SJSA1 (cell line): ENCODE data around the gene ST3GAL3. TPM values are rescaled to one million over a fixed set of nuclear protein-coding genes. Genes with fewer than 3 reads are reported as not detected.
A peak's percentile ranks its signal among the peaks of the same experiment; 100 is the strongest.

Experiments used
- DNase-seq, 2 experiments: peaks; one replicate each; pipeline ENCODE4 v3.0.0-alpha.2; 2015 to 2020; ENCODE audit warnings: low spot score in 2 of 2, low read depth in 1 of 2
- H3K27ac ChIP-seq: fragments of 250-450 bp; sonication (Bioruptor Pico); 2 replicates; pipeline ENCODE4 v1.5.1; 2020; ENCODE audit warnings: mild to moderate bottlenecking, moderate library complexity
- H3K27me3 ChIP-seq: fragments of 250-450 bp; sonication (Bioruptor Pico); replicated peaks from 2 replicates; pipeline ENCODE4 v1.5.1; 2020; ENCODE audit warnings: mild to moderate bottlenecking, moderate library complexity
- H3K36me3 ChIP-seq: fragments of 250-450 bp; sonication (Bioruptor Pico); 2 replicates; pipeline ENCODE4 v1.5.1; 2020; ENCODE audit warnings: mild to moderate bottlenecking
- H3K4me1 ChIP-seq: fragments of 250-450 bp; sonication (Bioruptor Pico); replicated peaks from 2 replicates; pipeline ENCODE4 v1.6.1; 2021; ENCODE audit warnings: mild to moderate bottlenecking
- H3K4me3 ChIP-seq: fragments of 250-450 bp; sonication (Bioruptor Pico); 2 replicates; pipeline ENCODE4 v1.5.1; 2020; ENCODE audit warnings: mild to moderate bottlenecking
- H3K9me3 ChIP-seq: fragments of 250-450 bp; sonication (Bioruptor Pico); replicated peaks from 2 replicates; pipeline ENCODE4 v1.5.1; 2020; ENCODE audit warnings: mild to moderate bottlenecking
- total RNA-seq: library from RNA; depleted of rRNA; stranded (reverse); fragments of >200 nt; shearing (Covaris generic); gene quantifications from 2 replicates; pipeline ENCODE4 v1.2.3, GENCODE V29; 2014

The ST3GAL3 gene
- total RNA-seq, 1 experiment from 2014 or later, result 25.0 TPM

DNA sequence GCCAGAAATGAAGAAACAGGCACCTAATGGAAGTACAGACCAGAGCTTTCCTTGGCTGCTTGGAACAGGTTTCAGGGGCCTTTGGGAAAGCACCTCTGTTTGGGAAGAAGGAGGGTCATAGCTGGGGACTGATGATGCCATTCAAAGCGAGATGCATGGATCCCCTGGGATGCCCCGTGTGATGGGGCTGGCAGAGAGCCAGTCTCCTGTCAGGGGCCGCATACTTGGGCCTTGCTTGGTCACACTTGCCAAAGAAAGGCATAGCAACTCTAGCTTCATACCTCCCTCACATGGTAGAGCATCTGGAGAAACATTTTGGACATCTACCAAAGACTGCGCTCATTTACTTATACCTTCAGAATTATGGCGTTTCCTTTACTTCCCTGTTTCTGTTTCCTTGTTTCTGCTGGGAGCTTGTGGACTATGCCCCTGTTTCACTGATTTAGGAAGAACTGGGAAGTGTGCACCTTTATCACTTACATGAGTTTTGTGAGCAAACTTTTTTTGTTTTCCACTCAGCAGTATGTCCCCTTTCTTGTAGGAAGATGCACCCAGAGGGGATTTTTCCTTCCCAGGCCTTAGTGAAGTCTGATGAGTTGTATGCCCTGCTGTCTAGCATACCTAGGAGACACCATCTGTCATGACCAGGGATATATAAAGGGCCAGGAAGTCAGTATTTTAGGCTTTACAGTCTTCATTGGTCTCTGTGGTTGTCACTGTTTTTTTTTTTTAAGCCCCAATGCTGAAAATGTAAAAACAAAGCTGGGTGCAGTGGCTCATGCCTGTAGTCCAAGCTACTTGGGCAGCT is 19.8 kb upstream of the ST3GAL3 start:
- DNase-seq, result no peak
- no peak overlapping the region for H3K4me3 ChIP-seq
- H3K9me3 ChIP-seq, result no peaks in the 10 kb centered on the region
- H3K4me1 ChIP-seq, result no peaks in the 10 kb centered on the region
- H3K36me3 ChIP-seq, result peaks cover 95% of the 10 kb centered on the region
- no peaks in the 10 kb centered on the region for H3K27me3 ChIP-seq
- H3K27ac ChIP-seq, result no peak overlapping the region

DNA sequence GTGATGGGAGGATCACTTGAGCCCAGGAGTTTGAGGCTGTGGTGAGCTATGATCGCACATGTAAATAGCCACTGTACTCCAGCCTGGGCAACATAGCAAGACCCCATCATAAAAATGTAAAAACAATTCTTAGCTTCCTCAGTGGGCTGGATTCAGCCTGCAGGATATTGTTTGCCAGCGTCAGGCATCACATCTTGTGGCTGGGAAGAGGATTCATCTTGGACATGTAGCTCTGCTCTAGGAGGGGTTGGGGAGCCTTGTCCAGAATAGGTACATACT is 19.3 kb upstream of the ST3GAL3 start:
- H3K9me3 ChIP-seq, result no peaks in the 10 kb centered on the region
- no peaks in the 10 kb centered on the region for H3K27me3 ChIP-seq
- DNase-seq, result no peak
- no peaks in the 10 kb centered on the region for H3K4me1 ChIP-seq
- no peak overlapping the region for H3K4me3 ChIP-seq
- H3K36me3 ChIP-seq, result peaks cover 95% of the 10 kb centered on the region
- no peak overlapping the region for H3K27ac ChIP-seq

DNA sequence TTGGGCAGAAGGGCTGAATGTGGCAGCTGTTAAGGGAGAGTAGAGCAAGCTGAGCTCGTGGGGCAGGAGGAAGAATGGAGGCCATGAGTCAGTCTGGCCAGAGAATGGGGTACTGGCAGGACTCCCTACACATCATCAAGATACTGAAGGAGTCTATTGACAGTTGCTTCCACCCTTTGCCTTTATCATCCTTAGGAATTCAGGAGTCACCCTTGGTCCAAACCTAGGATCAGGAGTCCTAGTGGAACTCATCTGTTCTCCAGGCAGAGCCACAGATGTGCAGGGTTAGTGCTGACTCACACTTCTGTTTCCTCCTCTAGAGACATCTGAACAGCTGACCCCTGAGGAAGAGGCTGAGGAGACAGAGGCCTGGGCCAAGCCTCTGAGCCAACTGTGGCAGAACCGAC is 18.7 kb upstream of the ST3GAL3 start:
- Histone ChIP-seq H3K9me3 (no peaks in the 10 kb centered on the region), H3K4me3 (no peak overlapping the region), H3K36me3 (peaks cover 96% of the 10 kb centered on the region), H3K4me1 (no peaks in the 10 kb centered on the region), H3K27me3 (no peaks in the 10 kb centered on the region), H3K27ac (no peak overlapping the region)
- no peak for DNase-seq

DNA sequence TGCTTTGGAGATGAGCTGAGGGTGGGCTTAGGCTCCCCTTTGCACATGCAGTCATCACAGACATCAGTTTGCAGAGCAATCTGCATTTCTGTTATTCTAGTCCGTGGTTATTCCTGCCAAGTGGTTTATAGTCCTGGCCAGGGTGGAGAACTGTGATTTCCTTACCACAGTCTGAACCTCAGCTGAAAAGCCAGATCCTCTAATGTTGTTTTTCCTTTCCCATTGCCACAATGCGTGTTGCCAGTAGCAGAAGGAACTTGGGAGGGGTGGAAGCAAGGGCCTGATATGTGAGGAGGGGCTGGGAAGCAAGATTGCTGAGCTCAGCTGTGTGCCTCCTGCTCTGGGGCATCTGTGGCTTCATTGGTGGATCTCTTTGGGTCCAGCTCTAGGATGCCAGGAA is 18.0 kb upstream of the ST3GAL3 start:
- no peak for DNase-seq
- H3K36me3 ChIP-seq, result peaks cover 96% of the 10 kb centered on the region
- H3K4me3 ChIP-seq, result no peak overlapping the region
- no peak overlapping the region for H3K27ac ChIP-seq
- no peaks in the 10 kb centered on the region for H3K9me3 ChIP-seq
- no peaks in the 10 kb centered on the region for H3K27me3 ChIP-seq
- H3K4me1 ChIP-seq, result no peaks in the 10 kb centered on the region

DNA sequence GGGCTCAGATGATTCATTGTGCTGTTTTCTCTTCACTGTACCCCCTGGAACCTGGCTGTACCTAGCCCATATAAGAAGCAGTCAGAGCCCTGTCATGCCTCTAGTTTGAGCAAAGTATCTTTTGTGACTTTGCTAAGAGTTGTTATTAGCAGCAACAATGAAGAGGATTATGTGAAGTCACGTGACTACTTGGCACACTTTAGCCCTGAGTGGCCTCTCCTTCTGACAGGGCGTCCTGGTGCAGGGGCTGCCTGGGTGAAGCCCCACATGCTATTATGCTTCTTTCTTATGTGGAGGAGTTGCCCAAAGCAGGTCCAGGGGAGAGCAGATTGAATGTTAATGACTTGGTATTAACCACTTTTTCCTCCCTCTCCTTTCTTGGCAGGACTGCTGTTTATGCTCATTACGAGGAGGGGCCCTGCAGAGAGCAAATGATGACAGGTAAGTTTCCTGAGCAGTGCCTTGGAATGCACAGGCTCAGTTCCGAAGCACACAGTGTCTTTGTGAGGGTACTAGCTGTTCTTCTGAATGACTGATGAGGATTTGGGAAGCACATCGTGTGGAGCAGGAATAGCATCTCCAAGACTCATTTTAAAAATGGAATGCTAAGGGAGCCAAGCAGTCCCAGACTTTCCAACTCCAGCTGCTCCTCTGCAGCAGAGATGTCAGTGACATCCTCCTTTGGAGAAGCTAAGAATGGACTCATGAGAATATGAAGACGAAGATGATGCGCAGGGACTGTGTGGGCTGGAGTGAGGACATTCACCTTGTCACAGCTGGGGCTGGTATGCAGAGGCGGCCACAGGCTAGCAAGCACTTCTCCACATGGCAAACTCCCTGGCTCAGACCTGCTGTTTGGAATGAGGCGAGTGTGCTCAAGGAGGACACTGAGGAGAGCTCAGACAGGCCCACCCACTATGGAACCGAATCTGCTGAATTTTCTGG is 15.2 kb upstream of the ST3GAL3 start:
- H3K4me1 ChIP-seq, result no peaks in the 10 kb centered on the region

DNA sequence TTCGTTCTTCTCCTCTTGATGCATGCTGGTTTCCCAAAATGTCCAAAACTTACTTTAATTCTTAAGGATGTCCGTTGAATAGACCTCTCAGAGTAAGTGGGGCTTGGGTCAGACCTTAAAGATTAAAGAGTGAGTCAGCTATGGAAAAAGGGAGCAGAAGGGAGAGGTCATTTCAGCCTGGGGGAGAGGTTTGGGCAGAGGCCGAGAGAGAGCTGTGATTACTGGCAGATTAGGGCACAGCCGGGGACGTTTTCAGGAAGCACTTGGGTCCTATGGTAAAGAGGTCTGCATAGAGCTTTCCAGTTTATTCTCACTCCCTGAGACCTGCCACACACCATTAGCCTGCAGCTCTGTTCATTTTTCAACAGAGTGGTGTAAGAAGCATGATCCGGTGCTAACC is 14.0 kb upstream of the ST3GAL3 start:
- no peaks in the 10 kb centered on the region for H3K9me3 ChIP-seq
- no peak overlapping the region for H3K27ac ChIP-seq
- H3K36me3 ChIP-seq, result peaks cover 97% of the 10 kb centered on the region
- DNase-seq, result no peak
- H3K27me3 ChIP-seq, result no peaks in the 10 kb centered on the region
- H3K4me3 ChIP-seq, result no peak overlapping the region
- H3K4me1 ChIP-seq, result no peaks in the 10 kb centered on the region

More for the DNA sequence above, 15.2 kb upstream of the ST3GAL3 start:
- Histone ChIP-seq H3K4me3 (no peak overlapping the region), H3K9me3 (no peaks in the 10 kb centered on the region), H3K36me3 (peaks cover 97% of the 10 kb centered on the region), H3K27me3 (no peaks in the 10 kb centered on the region), H3K27ac (no peak overlapping the region)
- DNase-seq, result no peak

DNA sequence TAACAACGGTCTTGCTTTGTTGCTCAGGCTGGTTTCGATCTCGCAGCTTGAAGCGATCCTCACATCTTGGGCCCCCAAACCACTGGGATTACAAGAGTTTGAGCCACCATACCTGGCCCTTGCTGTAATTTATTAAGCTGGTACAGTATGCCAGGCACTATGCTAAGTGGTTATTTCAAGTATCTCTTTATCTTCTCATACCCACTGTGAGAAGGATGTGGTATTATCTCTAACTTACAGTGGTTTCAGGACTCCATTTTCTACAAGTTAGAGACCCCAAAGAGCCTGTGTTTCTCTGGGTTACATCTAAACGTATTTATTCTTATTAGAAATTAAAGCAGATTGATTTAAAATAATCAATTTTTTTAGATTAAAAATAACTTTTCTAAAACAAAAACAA is 8.1 kb upstream of the ST3GAL3 start:
- Histone ChIP-seq H3K4me1 (no peaks in the 10 kb centered on the region), H3K36me3 (peaks cover 96% of the 10 kb centered on the region), H3K27ac (no peak overlapping the region), H3K27me3 (no peaks in the 10 kb centered on the region), H3K9me3 (no peaks in the 10 kb centered on the region), H3K4me3 (no peak overlapping the region)
- no peak for DNase-seq

DNA sequence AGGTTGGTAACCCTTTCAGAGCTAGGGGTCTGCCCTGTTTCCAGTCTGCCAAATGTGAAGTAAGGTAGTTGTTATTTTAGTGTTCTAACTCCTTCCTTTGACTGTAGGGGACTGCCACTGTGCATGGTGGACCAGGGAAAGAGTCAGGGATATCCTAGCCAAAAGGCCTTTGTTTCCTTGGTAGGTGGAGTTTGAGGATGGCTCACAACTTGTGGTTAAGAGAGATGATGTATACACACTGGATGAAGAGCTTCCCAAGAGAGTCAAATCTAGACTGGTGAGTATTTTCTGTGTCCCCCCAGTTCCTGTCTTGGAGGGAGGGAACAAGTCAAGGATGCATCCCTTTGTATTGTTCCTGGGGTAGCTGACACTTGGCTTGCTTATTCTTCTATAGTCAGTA is 3.5 kb upstream of the ST3GAL3 start:
- H3K27ac ChIP-seq, result no peak overlapping the region
- no peak overlapping the region for H3K4me3 ChIP-seq
- no peaks in the 10 kb centered on the region for H3K27me3 ChIP-seq
- DNase-seq, result no peak
- peaks cover 8% of the 10 kb centered on the region; the same call in 1 of the 2 replicates for H3K9me3 ChIP-seq
- peaks cover 24% of the 10 kb centered on the region for H3K4me1 ChIP-seq
- peaks cover 85% of the 10 kb centered on the region for H3K36me3 ChIP-seq

DNA sequence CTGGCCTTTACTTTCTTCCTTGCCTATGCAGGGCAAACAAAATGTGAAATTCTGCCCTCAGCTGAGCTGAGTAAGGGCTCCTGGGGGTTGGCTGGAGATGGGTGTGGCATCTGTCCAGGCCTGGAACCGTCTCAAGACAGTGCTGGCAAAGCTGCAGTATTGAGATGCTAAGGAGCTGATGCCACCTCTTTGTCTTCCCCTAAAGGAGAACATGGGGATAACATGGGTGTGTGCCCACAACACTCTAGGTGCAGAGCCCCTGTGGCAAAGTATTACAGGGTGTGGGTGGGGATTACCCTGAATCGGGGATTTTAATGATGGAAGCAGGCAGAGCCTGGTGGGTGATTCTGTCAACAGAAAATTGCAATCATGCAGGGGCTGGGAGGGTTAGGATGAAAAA is 2.5 kb upstream of the ST3GAL3 start:
- peaks cover 27% of the 10 kb centered on the region for H3K4me1 ChIP-seq
- H3K27ac ChIP-seq, result no peak overlapping the region
- no peaks in the 10 kb centered on the region for H3K27me3 ChIP-seq
- H3K36me3 ChIP-seq, result peaks cover 80% of the 10 kb centered on the region
- DNase-seq, result no peak
- peaks cover 8% of the 10 kb centered on the region; the same call in 1 of the 2 replicates for H3K9me3 ChIP-seq
- H3K4me3 ChIP-seq, result no peak overlapping the region

DNA sequence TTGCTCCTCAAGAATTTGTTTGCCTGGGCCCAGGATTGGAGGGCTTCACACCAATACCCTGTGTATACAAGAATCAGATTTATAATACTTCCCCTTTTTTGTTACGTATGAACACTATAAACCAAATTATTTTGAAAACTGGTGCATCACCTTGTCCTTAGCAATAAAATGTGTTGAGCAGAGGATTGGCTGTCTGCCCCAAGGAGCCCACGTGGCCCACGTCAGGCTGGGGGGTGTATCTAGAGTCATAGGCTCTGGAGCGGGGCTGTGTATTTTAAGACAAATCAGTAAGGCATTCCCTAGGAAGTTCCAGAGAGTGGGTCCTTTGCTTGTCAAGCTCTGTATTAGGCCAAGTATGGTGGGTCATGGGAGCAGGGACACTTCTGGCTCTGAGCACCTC is 2.0 kb upstream of the ST3GAL3 start:
- H3K27ac ChIP-seq, result no peak overlapping the region
- no peaks in the 10 kb centered on the region for H3K27me3 ChIP-seq
- peaks cover 80% of the 10 kb centered on the region for H3K36me3 ChIP-seq
- no peak for DNase-seq
- H3K4me1 ChIP-seq, result peaks cover 30% of the 10 kb centered on the region
- H3K9me3 ChIP-seq, result peaks cover 8% of the 10 kb centered on the region; the same call in 1 of the 2 replicates
- H3K4me3 ChIP-seq, result no peak overlapping the region

DNA sequence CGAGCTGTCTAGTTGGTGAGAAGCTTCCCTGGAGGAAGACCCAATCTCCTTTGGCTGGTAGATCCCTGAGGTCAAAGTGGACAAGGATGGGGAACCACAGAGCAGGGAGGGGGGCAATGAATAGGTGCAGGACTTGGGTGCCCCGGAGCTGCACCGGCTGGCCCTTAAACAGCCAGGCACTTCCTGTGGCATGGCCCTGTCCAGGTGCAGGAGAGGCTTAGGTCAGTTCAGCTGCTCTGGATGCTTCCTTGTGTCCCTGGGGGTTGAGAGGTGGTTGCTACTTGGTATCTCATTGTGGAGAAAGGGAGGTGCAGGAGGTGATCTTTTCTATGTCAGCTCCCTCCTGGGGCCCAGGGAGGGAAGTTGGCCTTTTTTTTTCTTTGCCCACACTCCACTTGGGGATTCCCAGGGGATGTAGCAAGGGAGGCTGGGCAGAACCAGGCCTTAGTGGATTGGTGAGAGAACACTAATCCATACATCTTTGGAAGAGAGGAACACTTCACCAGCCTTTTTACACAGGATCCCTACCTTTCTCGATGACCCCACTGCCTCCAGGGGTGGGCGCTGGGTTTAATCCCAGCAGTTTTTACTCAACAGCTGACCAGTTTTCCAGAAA is 1.2 kb upstream of the ST3GAL3 start:
- peaks cover 38% of the 10 kb centered on the region for H3K4me1 ChIP-seq
- peak overlapping the region; percentile 100 for H3K4me3 ChIP-seq

DNA sequence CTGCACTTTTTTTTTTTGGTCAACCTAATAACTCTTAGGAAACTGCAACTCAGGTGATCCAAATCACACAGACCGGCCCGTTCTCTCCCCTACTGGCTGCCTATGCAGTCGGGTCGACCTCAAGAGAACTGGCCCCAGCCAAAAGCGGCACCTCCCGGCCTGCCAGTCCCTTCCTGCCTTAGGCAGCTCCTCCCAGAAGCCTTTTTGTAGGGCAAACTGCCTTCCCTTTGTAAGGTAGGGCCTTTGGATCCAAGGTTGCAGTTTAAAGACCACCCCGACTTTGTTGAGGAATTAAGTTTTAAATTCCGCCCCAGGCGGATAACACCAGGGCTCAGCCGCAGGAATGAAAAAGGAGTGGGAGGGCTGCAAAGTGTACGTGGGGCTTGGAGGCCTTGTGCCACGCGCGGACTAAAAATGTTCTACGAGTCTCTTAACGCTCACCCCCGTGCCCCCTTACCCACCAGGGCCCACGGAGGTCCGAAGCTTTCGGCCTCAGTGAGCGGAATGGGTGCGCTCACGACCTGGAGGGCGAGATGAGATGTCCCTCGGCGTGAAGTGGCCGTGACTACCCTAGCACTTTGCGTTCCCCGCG is 642 bp upstream of the ST3GAL3 start:
- H3K27ac ChIP-seq, result peak overlapping the region; percentile 99
- no peaks in the 10 kb centered on the region for H3K27me3 ChIP-seq
- H3K4me3 ChIP-seq, result peak overlapping the region; percentile 100
- H3K4me1 ChIP-seq, result peaks cover 44% of the 10 kb centered on the region
- peaks cover 8% of the 10 kb centered on the region; the same call in 1 of the 2 replicates for H3K9me3 ChIP-seq
- H3K36me3 ChIP-seq, result peaks cover 75% of the 10 kb centered on the region
- peak; percentile 43 to 57 for DNase-seq

More for the DNA sequence above, 1.2 kb upstream of the ST3GAL3 start:
- no peaks in the 10 kb centered on the region for H3K27me3 ChIP-seq
- peaks cover 79% of the 10 kb centered on the region for H3K36me3 ChIP-seq
- H3K27ac ChIP-seq, result no peak overlapping the region; the same call in 1 of the 2 replicates
- H3K9me3 ChIP-seq, result peaks cover 8% of the 10 kb centered on the region; the same call in 1 of the 2 replicates
- DNase-seq, result no peak

DNA sequence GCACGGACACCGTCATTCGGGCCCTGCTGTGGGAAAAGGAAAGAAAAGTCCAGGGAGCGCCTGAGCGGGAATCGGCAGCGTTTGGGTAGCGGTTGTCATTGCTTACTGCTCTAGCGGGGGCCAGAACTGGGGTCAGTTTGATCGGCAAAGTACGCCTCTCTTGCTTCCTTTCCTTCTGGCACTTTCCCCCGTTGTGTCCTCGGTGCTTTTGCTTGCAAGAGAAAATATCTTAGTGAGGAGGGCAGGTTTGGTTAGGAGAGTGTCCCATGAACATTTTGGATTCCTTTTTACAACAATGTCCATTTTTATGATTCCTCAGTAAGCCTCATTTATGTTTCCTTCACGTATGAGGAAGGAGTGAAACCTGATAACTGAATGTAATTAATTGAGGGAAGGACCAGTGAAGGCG is 670 bp downstream of the ST3GAL3 start:
- Histone ChIP-seq H3K4me3 (peak overlapping the region; percentile 100), H3K9me3 (peaks cover 8% of the 10 kb centered on the region; the same call in 1 of the 2 replicates), H3K27ac (peak overlapping the region; percentile 99), H3K4me1 (peaks cover 57% of the 10 kb centered on the region), H3K36me3 (peaks cover 73% of the 10 kb centered on the region), H3K27me3 (no peaks in the 10 kb centered on the region)
- DNase-seq, result peak; percentile 65 to 76
